OCI-LY7 (cell line): ENCODE measurements around the gene HEMGN.

Source experiments
- CTCF ChIP-seq: fragments of 200-600 bp; sonication (generic); conservative IDR thresholded peaks from 2 replicates; pipeline ENCODE4 v1.5.1; 2014; ENCODE audit warnings: mild to moderate bottlenecking, antibody characterized with exemption, low read length, moderate library complexity, mixed read lengths
- EZH2phosphoT487 ChIP-seq: fragments of 200-600 bp; sonication (generic); IDR thresholded peaks from 2 replicates; pipeline ENCODE4 v1.6.1; 2018; ENCODE audit warnings: low read depth, borderline replicate concordance, mild to moderate bottlenecking, mixed run types, antibody characterized with exemption, low read length, moderate library complexity, mixed read lengths

- no peak for TF ChIP-seq CTCF
- TF ChIP-seq EZH2phosphoT487, result no peak
These were observed 45.7 kb upstream of the HEMGN start for GRCh38 chr9:97983589-97984187.
